ENCODE results near the gene KRTAP25-1. TPM values are rescaled to one million over a fixed set of nuclear protein-coding genes. Genes with fewer than 3 reads are reported as not detected.

KRTAP25-1 gene
- total RNA-seq, 2 experiments from 2014 or later: not detected

DNA sequence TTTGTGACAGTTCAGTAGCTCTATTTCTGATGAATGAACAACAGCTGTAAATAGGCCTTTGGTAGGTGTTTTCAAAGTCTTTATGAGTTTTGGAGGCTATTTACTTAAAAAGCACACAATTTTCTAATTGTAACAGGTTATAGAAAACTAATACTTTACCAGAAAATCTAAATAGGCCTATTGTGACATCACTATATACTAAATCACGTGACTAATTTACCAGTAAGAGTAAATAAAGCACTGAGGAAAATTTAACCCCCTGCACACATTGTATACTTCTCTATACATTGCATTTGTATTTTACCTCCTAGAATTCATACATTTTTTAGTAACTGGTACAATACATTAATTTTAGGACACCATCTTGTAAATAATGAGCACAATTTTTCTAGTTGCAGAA lies 15.8 kb upstream of the KRTAP25-1 start:
- no peaks in the 10 kb centered on the region for H3K4me1 Mint-ChIP-seq
- ATAC-seq (no peak), DNase-seq (no peak)
- ChIA-PET CTCF (no interaction called here), POLR2A (no interaction called here)
- intact Hi-C loops (cut with DNase I, micrococcal nuclease): no loop called here
- no peak overlapping the region for H3K4me3 Mint-ChIP-seq
- H3K9me3 Mint-ChIP-seq (ENCODE audit: low read depth): peaks cover 7% of the 10 kb centered on the region
- no peak overlapping the region for H3K27ac Mint-ChIP-seq
- H3K27me3 Mint-ChIP-seq: no peaks in the 10 kb centered on the region
- no peaks in the 10 kb centered on the region for H3K36me3 Mint-ChIP-seq (ENCODE audit: low read depth)

DNA sequence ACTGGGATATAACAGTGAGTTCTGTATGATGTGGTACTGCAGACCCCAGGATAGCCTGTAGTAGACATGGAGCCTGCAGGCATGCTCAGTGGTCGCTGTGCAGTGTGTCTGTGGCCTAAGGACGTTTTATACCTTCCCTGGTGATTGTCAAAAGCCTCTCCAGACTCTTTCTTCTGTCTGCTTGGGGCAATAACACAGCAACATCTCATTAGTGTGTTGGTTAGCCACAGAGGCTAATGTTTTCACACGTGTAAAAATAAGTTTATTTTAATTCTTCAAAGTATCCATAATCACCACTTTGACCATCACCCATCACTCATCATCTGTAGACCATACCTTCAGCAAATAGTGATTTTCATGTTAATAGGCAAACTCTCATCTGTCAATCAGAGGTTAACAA lies 6.5 kb downstream of the KRTAP25-1 start, which contains the start of gene KRTAP24-1:
Gene KRTAP24-1, minus strand, starts transcription at position 101 of the 400 bp plus-strand sequence. Its CDS starts 18 bp downstream, at position 83.
- Mint-ChIP-seq H3K9me3 (ENCODE audit: low read depth) (no peaks in the 10 kb centered on the region), H3K4me3 (no peak within 1 kb of the TSS), H3K27me3 (peaks cover 6% of the 10 kb centered on the region), H3K36me3 (ENCODE audit: low read depth) (no peaks in the 10 kb centered on the region), H3K4me1 (no peaks in the 10 kb centered on the region), H3K27ac (no peak within 1 kb of the TSS)
- no peak for ATAC-seq
- no peak for DNase-seq
- ChIA-PET CTCF (no interaction called here), POLR2A (no interaction called here)
- intact Hi-C loops (cut with DNase I, micrococcal nuclease): no loop called here

DNA sequence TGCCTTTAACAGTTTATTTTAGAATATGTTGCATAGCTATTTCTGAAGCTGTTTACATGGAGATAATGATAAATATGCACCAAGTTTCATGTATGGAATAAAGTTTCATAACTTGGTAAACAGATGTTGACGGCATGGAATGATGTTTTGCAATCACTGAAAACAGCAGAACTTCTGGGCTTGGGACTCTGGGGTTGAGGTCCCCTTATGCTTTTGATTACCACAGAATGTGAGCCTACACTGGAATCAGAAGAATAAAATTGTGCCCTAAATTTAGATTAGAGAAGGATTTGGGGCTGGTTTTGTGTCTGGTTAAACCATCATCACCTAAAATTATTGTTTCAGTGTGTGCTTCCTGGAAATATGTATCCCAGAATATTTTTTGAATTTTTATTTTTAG lies 17.7 kb downstream of the KRTAP25-1 start:
- Mint-ChIP-seq H3K27ac (no peak overlapping the region), H3K36me3 (ENCODE audit: low read depth) (no peaks in the 10 kb centered on the region), H3K27me3 (peaks cover 8% of the 10 kb centered on the region), H3K4me3 (no peak overlapping the region), H3K9me3 (ENCODE audit: low read depth) (no peaks in the 10 kb centered on the region), H3K4me1 (no peaks in the 10 kb centered on the region)
- CTCF ChIA-PET: no interaction called here
- DNase-seq (no peak), ATAC-seq (no peak)
- intact Hi-C loops (cut with DNase I, micrococcal nuclease): no loop called here
- POLR2A ChIA-PET: no interaction called here

DNA sequence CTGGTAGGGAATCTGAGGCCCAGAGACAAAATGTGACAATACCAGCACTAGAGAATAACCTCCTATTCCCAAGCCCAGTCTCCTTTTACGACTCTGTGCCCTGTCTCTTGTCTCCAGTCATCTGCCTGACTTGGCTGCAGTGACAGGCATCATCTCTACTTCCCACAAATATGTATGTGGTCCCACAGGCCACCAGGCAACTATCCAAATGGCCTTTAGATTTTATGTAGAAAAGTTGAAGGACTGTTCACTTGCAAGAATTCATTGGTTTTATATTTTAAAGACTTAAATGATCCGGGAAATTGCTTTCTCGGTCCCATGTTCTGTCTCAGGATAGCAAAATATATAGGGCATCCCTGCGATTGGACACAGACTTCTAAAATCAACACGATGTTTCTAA lies 18.2 kb downstream of the KRTAP25-1 start:
- Mint-ChIP-seq H3K27ac (no peak overlapping the region), H3K4me1 (no peaks in the 10 kb centered on the region), H3K27me3 (peaks cover 6% of the 10 kb centered on the region), H3K36me3 (ENCODE audit: low read depth) (no peaks in the 10 kb centered on the region), H3K4me3 (no peak overlapping the region), H3K9me3 (ENCODE audit: low read depth) (no peaks in the 10 kb centered on the region)
- ChIA-PET CTCF (no interaction called here), POLR2A (no interaction called here)
- intact Hi-C loops (cut with DNase I, micrococcal nuclease): no loop called here
- DNase-seq (no peak), ATAC-seq (no peak)

DNA sequence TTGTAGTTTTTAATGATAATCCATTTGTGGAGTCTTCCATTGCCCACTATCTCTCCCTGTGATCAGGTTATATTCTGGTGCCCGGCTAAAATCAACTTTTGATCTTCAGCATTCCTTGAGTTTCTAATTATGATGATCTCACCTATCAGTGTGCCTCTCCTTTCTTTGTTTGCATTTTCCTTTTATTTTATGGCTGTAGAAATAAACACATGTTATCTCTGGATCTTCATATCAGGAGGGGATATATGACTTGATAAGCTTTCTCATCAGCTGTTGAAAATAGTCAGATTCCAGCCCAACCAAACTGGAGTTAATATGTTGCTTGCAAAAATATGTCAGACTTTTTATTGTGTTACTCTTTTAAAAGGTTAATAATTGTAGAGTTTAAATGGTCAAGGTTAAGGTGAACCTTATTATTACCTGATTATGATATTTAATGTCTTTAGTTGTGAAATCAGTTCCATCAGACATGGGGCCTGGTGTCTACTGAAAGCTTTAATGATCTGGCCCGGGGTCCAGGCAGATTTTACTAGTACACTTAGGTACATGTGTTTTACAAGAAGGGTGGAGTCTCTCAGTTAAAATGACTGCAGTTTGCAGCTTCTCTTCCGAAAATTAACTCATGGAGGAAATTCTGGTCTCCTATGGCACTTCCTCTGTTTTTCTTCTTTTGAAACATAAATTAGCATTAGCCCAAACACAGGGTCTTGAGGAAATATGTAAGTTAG lies 19.3 kb downstream of the KRTAP25-1 start:
- ChIA-PET CTCF (interaction anchor here (1.4 kb wide), 1 partner anchor 164 kb away, joined by 4 read pairs; no protein-coding TSS in a partner anchor), POLR2A (no interaction called here)
- peaks cover 6% of the 10 kb centered on the region for H3K27me3 Mint-ChIP-seq
- DNase-seq (no peak), ATAC-seq (no peak)
- H3K4me1 Mint-ChIP-seq: no peaks in the 10 kb centered on the region
- no peak overlapping the region for H3K4me3 Mint-ChIP-seq
- no peak overlapping the region for H3K27ac Mint-ChIP-seq
- intact Hi-C loops (cut with DNase I, micrococcal nuclease): no loop called here
- H3K9me3 Mint-ChIP-seq (ENCODE audit: low read depth): peaks cover 4% of the 10 kb centered on the region
- H3K36me3 Mint-ChIP-seq (ENCODE audit: low read depth): no peaks in the 10 kb centered on the region

DNA sequence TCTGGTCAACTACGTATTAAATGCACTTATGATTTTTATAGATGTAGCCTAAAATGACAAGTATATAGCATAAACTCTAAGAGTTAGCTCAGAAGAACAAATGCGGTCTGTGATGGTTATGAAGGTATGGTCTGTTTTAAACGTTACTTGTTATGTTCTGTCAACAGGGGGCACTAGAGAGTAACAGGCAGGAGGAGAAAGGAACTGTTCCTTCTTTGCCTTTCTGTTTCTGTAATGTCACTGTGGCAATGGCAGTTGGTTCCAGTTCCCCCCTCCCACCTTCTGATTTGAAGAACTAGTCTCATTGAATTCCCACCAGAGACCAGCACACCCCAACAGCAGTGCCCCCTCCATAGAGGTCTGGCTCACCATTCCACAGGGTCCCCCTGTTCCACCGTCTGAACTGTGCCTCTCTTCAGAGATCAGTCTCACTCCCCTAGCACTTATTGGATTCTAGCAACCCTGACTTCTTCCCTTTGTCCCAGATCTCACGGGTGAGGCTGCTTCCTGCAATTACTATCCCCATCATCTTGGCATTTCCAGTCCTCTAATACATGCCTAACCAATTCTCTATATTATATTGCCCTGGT lies 20.6 kb downstream of the KRTAP25-1 start:
- Mint-ChIP-seq H3K36me3 (ENCODE audit: low read depth) (no peaks in the 10 kb centered on the region), H3K9me3 (ENCODE audit: low read depth) (peaks cover 6% of the 10 kb centered on the region), H3K4me3 (no peak overlapping the region), H3K4me1 (no peaks in the 10 kb centered on the region), H3K27me3 (peaks cover 6% of the 10 kb centered on the region), H3K27ac (no peak overlapping the region)
- ChIA-PET CTCF (interaction anchor here (1.4 kb wide), 1 partner anchor 165 kb away, joined by 4 read pairs; no protein-coding TSS in a partner anchor), POLR2A (no interaction called here)
- intact Hi-C loops (cut with DNase I, micrococcal nuclease): no loop called here
- DNase-seq (no peak), ATAC-seq (no peak)

DNA sequence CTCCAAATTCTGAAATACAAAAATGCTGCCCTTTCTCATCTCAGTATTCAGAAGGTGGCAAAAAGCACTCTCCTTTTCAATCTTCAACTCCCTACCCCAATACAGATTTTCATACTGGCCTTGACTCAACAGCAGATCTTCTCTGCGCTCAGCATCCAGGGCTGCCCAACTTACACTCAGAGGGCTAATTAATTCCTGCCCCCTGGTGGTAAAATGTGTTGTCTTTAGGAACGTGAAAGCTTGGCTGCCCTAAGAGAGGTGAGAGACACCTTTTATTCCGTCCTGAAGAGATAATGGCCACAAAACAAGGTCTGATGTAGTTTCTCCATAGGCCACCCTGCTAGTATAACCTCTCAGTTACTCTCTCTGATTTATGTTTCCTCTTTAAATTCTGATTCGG lies 31.5 kb downstream of the KRTAP25-1 start:
- Mint-ChIP-seq H3K9me3 (ENCODE audit: low read depth) (no peaks in the 10 kb centered on the region), H3K4me3 (no peak overlapping the region), H3K36me3 (ENCODE audit: low read depth) (no peaks in the 10 kb centered on the region), H3K27me3 (no peaks in the 10 kb centered on the region), H3K4me1 (no peaks in the 10 kb centered on the region), H3K27ac (no peak overlapping the region)
- no peak for DNase-seq
- intact Hi-C loops (cut with DNase I, micrococcal nuclease): no loop called here
- ATAC-seq: no peak
- ChIA-PET CTCF (interaction anchor here (0.6 to 1.4 kb wide), 2 partner anchors 214 to 1296 kb away, joined by 3 to 4 read pairs; no protein-coding TSS in a partner anchor), POLR2A (no interaction called here)

DNA sequence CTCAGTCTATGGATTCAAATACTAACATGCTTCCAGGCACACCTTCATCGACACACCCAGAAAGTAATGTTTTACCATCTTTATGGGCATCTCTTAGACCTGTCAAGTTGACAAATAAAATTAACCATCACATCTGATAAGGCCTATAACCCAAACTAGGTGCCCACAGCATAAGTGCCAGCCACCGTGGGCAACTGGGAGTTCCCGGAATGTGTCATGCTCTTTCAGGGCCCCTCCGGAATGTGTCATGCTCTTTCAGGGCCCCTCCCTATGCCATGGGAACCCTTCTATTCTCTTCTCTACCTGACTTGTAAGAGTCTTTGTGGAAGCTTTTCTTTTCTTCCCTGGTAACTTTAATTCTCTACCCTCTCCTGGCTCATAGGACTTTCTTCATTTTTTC lies 33.2 kb downstream of the KRTAP25-1 start:
- H3K4me1 Mint-ChIP-seq: no peaks in the 10 kb centered on the region
- ATAC-seq (no peak), DNase-seq (no peak)
- intact Hi-C loops (cut with DNase I, micrococcal nuclease): no loop called here
- ChIA-PET POLR2A (no interaction called here), CTCF (no interaction called here)
- H3K27me3 Mint-ChIP-seq: no peaks in the 10 kb centered on the region
- H3K36me3 Mint-ChIP-seq (ENCODE audit: low read depth): no peaks in the 10 kb centered on the region
- no peak overlapping the region for H3K27ac Mint-ChIP-seq
- H3K9me3 Mint-ChIP-seq (ENCODE audit: low read depth): no peaks in the 10 kb centered on the region
- no peak overlapping the region for H3K4me3 Mint-ChIP-seq

DNA sequence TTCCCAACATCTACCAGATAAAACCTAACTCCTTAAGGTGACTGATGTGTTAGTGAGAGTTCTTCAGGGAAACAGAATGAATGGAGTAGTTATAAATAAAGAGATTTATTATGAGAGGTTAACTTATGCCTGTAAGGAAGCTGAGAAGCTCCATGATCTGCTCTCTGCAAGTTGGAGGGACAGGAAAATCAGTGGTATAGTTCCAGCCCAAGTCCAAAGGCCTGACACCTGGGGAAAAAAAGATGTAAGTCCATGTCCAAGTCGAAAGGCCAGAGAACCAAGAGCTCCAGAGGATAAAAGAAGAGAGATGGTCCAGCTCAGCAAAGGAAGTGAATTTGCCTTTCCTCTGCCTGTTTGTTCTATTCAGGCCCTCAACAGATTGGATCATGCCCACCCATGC lies 33.6 kb downstream of the KRTAP25-1 start:
- no peaks in the 10 kb centered on the region for H3K36me3 Mint-ChIP-seq (ENCODE audit: low read depth)
- no peaks in the 10 kb centered on the region for H3K4me1 Mint-ChIP-seq
- ChIA-PET POLR2A (no interaction called here), CTCF (no interaction called here)
- H3K27me3 Mint-ChIP-seq: no peaks in the 10 kb centered on the region
- H3K4me3 Mint-ChIP-seq: no peak overlapping the region
- no peak overlapping the region for H3K27ac Mint-ChIP-seq
- no peak for ATAC-seq
- intact Hi-C loops (cut with DNase I, micrococcal nuclease): no loop called here
- DNase-seq: no peak
- H3K9me3 Mint-ChIP-seq (ENCODE audit: low read depth): no peaks in the 10 kb centered on the region

DNA sequence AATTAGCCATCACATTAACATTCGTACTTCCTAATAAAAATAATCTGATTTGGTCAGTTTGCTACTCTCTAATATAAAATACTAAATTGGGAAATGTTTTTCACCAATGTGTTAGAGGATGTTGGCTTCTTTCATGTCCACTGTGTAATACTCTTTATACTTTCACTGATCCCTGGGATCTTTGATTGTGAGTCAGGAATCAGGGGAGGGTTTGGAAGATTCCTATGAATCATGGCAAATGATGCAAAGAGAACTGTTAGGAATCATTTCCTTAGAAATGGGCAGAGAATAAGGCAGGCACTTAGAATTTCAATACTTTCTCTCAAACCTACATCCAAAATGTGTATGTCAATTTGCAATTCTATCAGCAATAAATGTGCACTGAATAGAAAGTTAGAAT lies 37.5 kb downstream of the KRTAP25-1 start:
- no peaks in the 10 kb centered on the region for H3K27me3 Mint-ChIP-seq
- H3K4me3 Mint-ChIP-seq: no peak overlapping the region
- no peaks in the 10 kb centered on the region for H3K9me3 Mint-ChIP-seq (ENCODE audit: low read depth)
- DNase-seq (no peak), ATAC-seq (no peak)
- no peak overlapping the region for H3K27ac Mint-ChIP-seq
- no peaks in the 10 kb centered on the region for H3K4me1 Mint-ChIP-seq
- intact Hi-C loops (cut with DNase I, micrococcal nuclease): no loop called here
- H3K36me3 Mint-ChIP-seq (ENCODE audit: low read depth): no peaks in the 10 kb centered on the region
- CTCF ChIA-PET: no interaction called here
- POLR2A ChIA-PET: no interaction called here

DNA sequence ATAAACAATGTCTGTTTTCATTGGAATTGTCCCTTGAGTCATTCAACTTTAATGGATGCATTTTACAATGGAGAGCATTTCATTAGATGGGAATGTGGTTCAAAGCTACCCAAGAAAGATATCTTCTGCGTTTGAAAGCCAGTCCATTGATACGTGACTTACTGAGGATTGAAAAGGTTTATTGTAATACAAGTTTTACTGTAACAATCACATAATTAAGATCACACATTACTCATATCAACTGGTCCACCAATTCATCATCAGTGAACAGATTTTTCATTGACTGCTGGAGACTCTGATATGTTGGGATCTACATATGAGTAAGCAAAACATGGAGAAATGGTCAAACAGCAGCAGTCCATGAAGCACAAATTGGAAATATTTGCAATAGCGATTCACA lies 39.4 kb downstream of the KRTAP25-1 start:
- DNase-seq (no peak), ATAC-seq (no peak)
- Mint-ChIP-seq H3K9me3 (ENCODE audit: low read depth) (no peaks in the 10 kb centered on the region), H3K27me3 (no peaks in the 10 kb centered on the region), H3K4me1 (no peaks in the 10 kb centered on the region), H3K36me3 (ENCODE audit: low read depth) (no peaks in the 10 kb centered on the region), H3K4me3 (no peak overlapping the region), H3K27ac (no peak overlapping the region)
- intact Hi-C loops (cut with DNase I, micrococcal nuclease): no loop called here
- POLR2A ChIA-PET: no interaction called here
- CTCF ChIA-PET: no interaction called here

DNA sequence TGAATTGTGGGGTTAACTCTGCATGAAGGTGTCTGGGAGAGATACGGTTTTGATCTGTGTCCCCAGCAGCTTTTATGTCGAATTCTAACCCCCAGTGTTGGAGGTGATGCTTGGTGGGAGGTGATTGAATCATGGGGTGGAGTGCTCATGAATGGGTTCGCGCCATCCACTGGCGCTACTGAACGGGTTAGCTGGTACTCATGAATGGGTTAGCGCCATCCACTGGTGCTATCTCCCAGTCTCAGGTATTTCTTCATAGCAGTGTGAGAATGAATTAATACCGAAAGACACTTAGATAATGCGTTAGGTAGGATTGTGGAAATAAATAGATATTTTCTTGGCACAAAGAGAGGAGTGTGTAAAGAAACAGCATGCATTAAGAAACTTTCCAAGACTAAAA lies 40.5 kb downstream of the KRTAP25-1 start:
- POLR2A ChIA-PET: no interaction called here
- Mint-ChIP-seq H3K9me3 (ENCODE audit: low read depth) (no peaks in the 10 kb centered on the region), H3K4me1 (no peaks in the 10 kb centered on the region), H3K27ac (no peak overlapping the region), H3K36me3 (ENCODE audit: low read depth) (no peaks in the 10 kb centered on the region), H3K4me3 (no peak overlapping the region), H3K27me3 (peaks cover 2% of the 10 kb centered on the region)
- intact Hi-C loops (cut with DNase I, micrococcal nuclease): no loop called here
- DNase-seq (no peak), ATAC-seq (no peak)
- CTCF ChIA-PET: no interaction called here
